Measurements from ENCODE around the gene CHAF1B.

- TF ChIP-seq POLR2G (IDR thresholded peaks at IDR 0.05; ENCODE audit: low read depth, low read length) (no peak), RNF219 (CRISPR knock-in tag; IDR thresholded peaks at IDR 0.05) (no peak), CEBPB (tag; IDR thresholded peaks at IDR 0.05) (no peak), FOXP1 (CRISPR knock-in tag; IDR thresholded peaks at IDR 0.05) (no peak), SMAD4 (CRISPR knock-in tag; conservative IDR thresholded peaks at IDR 0.05) (no peak), MAX (CRISPR knock-in tag; IDR thresholded peaks at IDR 0.05) (no peak), CTCF (IDR thresholded peaks at IDR 0.05 in 2 of 3, conservative IDR thresholded peaks at IDR 0.05 in 1 of 3; ENCODE audit: insufficient read depth in 2 of 3, low read depth in 1 of 3, low read length in 3 of 3) (no peak), TAL1 (IDR thresholded peaks at IDR 0.05) (no peak), HCFC1 (IDR thresholded peaks at IDR 0.05; ENCODE audit: low read depth, low read length) (no peak), CTBP1 (IDR thresholded peaks at IDR 0.05; ENCODE audit: borderline replicate concordance) (no peak), EGR1 (conservative IDR thresholded peaks at IDR 0.05) (no peak), SMARCB1 (IDR thresholded peaks at IDR 0.05; ENCODE audit: insufficient read length, low read depth) (no peak), TFE3 (CRISPR knock-in tag; IDR thresholded peaks at IDR 0.05) (no peak)
These were observed 9.2 kb upstream of the CHAF1B start for GRCh38 chr21:36375994-36376393.
